Measurements from ENCODE around the gene CGNL1.

Gene CGNL1

DNA sequence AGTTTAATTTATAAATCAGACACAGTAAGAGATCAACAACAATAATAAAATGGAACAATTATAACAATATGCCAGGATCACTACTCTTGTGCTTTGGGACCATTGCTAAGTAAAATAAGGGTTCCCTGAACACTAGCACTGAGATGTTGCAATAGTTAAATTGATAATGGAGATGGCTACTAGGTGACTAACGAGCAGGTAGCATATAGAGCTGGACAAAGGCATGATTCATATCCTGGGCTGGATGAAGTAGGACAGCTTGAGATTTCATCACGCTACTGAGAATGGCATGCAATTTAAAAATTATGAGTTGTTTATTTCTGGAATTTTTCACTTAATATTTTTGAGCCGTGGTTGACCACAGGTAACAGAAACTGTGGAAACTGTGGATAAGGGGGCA is 194.7 kb downstream of the CGNL1 start:
- H3K36me3 ChIP-seq (replicated peaks; ENCODE audit: insufficient read depth, low read length): no peaks in the 10 kb centered on the region
- H3K9me2 ChIP-seq (replicated peaks; ENCODE audit: insufficient read depth, low read length): no peaks in the 10 kb centered on the region
- no peak overlapping the region for H3K27ac ChIP-seq (ENCODE audit: low read length)
- TF ChIP-seq EZH2 (optimal IDR thresholded peaks at IDR 0.05; ENCODE audit: low read depth, low read length): no peak
- TF ChIP-seq, protein P1, sequence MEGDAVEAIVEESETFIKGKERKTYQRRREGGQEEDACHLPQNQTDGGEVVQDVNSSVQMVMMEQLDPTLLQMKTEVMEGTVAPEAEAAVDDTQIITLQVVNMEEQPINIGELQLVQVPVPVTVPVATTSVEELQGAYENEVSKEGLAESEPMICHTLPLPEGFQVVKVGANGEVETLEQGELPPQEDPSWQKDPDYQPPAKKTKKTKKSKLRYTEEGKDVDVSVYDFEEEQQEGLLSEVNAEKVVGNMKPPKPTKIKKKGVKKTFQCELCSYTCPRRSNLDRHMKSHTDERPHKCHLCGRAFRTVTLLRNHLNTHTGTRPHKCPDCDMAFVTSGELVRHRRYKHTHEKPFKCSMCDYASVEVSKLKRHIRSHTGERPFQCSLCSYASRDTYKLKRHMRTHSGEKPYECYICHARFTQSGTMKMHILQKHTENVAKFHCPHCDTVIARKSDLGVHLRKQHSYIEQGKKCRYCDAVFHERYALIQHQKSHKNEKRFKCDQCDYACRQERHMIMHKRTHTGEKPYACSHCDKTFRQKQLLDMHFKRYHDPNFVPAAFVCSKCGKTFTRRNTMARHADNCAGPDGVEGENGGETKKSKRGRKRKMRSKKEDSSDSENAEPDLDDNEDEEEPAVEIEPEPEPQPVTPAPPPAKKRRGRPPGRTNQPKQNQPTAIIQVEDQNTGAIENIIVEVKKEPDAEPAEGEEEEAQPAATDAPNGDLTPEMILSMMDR (IDR thresholded peaks at IDR 0.05; ENCODE audit: low read length): no peak
- TF ChIP-seq EZH2phosphoT487 (IDR thresholded peaks at IDR 0.05; ENCODE audit: low read length): no peak
- no peak overlapping the region for H3K9ac ChIP-seq (ENCODE audit: low read length)
- no peaks in the 10 kb centered on the region for H3F3A ChIP-seq (ENCODE audit: insufficient read depth, low read length)
- no peak overlapping the region for H2AFZ ChIP-seq (ENCODE audit: low read length)
- no peaks in the 10 kb centered on the region for H4K20me1 ChIP-seq (ENCODE audit: insufficient read depth, low read length)
- no peaks in the 10 kb centered on the region for H3K4me1 ChIP-seq (ENCODE audit: low read length)
- no peak overlapping the region for H3K4me3 ChIP-seq (ENCODE audit: low read length)
- H3K27me3 ChIP-seq (replicated peaks; ENCODE audit: insufficient read depth, low read length): no peaks in the 10 kb centered on the region
- no peaks in the 10 kb centered on the region for H3K9me3 ChIP-seq (replicated peaks; ENCODE audit: insufficient read depth, low read length)
- H3K4me2 ChIP-seq (ENCODE audit: low read depth, low read length): no peak overlapping the region
- DNase-seq: no peak
- no peaks in the 10 kb centered on the region for H3K79me2 ChIP-seq (ENCODE audit: low read length)

DNA sequence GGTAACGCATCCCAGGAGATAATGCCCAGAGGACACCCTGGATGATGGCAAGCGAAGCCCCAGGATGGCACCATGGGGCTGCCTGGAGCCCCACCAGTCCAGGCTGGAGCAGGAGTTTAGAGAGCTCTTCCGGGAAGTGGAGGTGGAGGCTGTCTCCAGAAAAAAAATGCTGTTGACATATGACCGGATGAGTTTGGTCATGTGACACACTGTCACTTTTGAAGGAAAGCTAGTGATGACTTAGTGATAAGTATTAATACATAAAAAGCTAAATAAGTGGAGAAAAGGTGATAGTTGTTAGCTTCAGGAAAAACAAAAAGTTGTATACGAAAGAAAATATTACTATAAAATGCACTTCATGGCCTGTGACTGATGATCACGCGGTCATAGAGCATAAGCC is 195.4 kb downstream of the CGNL1 start:
- H3K27me3 ChIP-seq (replicated peaks; ENCODE audit: insufficient read depth, low read length): no peaks in the 10 kb centered on the region
- no peak for TF ChIP-seq EZH2 (optimal IDR thresholded peaks at IDR 0.05; ENCODE audit: low read depth, low read length)
- no peak overlapping the region for H3K4me2 ChIP-seq (ENCODE audit: low read depth, low read length)
- no peak overlapping the region for H3K4me3 ChIP-seq (ENCODE audit: low read length)
- no peaks in the 10 kb centered on the region for H3K36me3 ChIP-seq (replicated peaks; ENCODE audit: insufficient read depth, low read length)
- H3K9me3 ChIP-seq (replicated peaks; ENCODE audit: insufficient read depth, low read length): no peaks in the 10 kb centered on the region
- no peaks in the 10 kb centered on the region for H3K9me2 ChIP-seq (replicated peaks; ENCODE audit: insufficient read depth, low read length)
- no peak overlapping the region for H2AFZ ChIP-seq (ENCODE audit: low read length)
- DNase-seq: no peak
- H4K20me1 ChIP-seq (ENCODE audit: insufficient read depth, low read length): no peaks in the 10 kb centered on the region
- no peak overlapping the region for H3K27ac ChIP-seq (ENCODE audit: low read length)
- no peaks in the 10 kb centered on the region for H3K4me1 ChIP-seq (ENCODE audit: low read length)
- no peaks in the 10 kb centered on the region for H3F3A ChIP-seq (ENCODE audit: insufficient read depth, low read length)
- no peak overlapping the region for H3K9ac ChIP-seq (ENCODE audit: low read length)
- H3K79me2 ChIP-seq (ENCODE audit: low read length): no peaks in the 10 kb centered on the region

DNA sequence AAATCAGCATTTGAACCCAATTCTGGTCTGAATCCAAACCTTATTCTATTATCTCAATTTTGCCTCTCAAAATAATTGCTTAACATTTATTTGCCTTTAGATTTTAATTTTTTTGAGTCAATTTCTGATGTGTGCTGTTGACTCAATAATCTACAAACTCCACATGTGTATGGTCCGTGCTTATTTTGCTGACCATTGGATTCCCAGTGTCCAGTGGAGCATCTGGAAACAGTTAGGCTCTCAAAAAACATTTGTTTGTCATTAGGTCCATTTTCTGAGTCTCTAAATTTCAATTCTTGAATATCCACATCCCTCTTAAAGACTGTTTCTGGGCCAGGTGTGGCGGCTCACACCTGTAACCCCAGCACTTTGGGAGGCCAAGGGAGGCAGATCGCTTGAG is 196.2 kb downstream of the CGNL1 start:
- Histone ChIP-seq H2AFZ (ENCODE audit: low read length) (no peak overlapping the region), H3K27me3 (replicated peaks; ENCODE audit: insufficient read depth, low read length) (no peaks in the 10 kb centered on the region), H3K9me2 (replicated peaks; ENCODE audit: insufficient read depth, low read length) (no peaks in the 10 kb centered on the region), H3F3A (ENCODE audit: insufficient read depth, low read length) (no peaks in the 10 kb centered on the region), H3K4me1 (ENCODE audit: low read length) (no peaks in the 10 kb centered on the region), H3K4me3 (ENCODE audit: low read length) (no peak overlapping the region), H3K36me3 (replicated peaks; ENCODE audit: insufficient read depth, low read length) (no peaks in the 10 kb centered on the region), H3K27ac (ENCODE audit: low read length) (no peak overlapping the region), H3K79me2 (ENCODE audit: low read length) (no peaks in the 10 kb centered on the region), H4K20me1 (ENCODE audit: insufficient read depth, low read length) (no peaks in the 10 kb centered on the region), H3K9me3 (replicated peaks; ENCODE audit: insufficient read depth, low read length) (no peaks in the 10 kb centered on the region), H3K9ac (ENCODE audit: low read length) (no peak overlapping the region), H3K4me2 (ENCODE audit: low read depth, low read length) (no peak overlapping the region)
- TF ChIP-seq, protein P1 (IDR thresholded peaks at IDR 0.05; ENCODE audit: low read length): no peak
- TF ChIP-seq EZH2phosphoT487 (IDR thresholded peaks at IDR 0.05; ENCODE audit: low read length) (no peak), EZH2 (optimal IDR thresholded peaks at IDR 0.05; ENCODE audit: low read depth, low read length) (no peak)
- no peak for DNase-seq

DNA sequence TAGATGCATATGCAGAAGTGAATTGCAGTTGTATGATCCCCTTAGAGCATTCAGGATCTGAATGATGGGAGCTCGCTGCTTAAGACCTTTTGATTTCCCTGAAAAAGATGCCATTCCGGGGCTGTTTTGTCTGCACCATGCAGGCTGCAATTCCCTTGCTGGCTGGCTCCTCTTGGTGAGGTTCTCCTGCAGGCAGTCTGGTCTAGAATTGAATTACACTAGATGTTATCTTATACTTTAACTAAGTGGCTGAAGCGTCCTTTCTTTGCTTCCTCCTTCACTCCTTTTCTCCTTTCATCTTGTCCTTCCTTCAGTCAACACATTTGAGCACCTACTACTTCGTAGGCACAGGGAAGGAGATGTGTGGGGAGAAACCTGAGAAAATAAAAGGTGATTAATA is 196.8 kb downstream of the CGNL1 start:
- Histone ChIP-seq H3K9me2 (replicated peaks; ENCODE audit: insufficient read depth, low read length) (no peaks in the 10 kb centered on the region), H3K4me3 (ENCODE audit: low read length) (no peak overlapping the region), H3K4me1 (ENCODE audit: low read length) (no peaks in the 10 kb centered on the region), H3K9me3 (replicated peaks; ENCODE audit: insufficient read depth, low read length) (no peaks in the 10 kb centered on the region), H3F3A (ENCODE audit: insufficient read depth, low read length) (no peaks in the 10 kb centered on the region), H2AFZ (ENCODE audit: low read length) (no peak overlapping the region), H3K27ac (ENCODE audit: low read length) (no peak overlapping the region), H3K79me2 (ENCODE audit: low read length) (no peaks in the 10 kb centered on the region), H3K36me3 (replicated peaks; ENCODE audit: insufficient read depth, low read length) (no peaks in the 10 kb centered on the region), H4K20me1 (ENCODE audit: insufficient read depth, low read length) (no peaks in the 10 kb centered on the region), H3K4me2 (ENCODE audit: low read depth, low read length) (no peak overlapping the region), H3K9ac (ENCODE audit: low read length) (no peak overlapping the region), H3K27me3 (replicated peaks; ENCODE audit: insufficient read depth, low read length) (no peaks in the 10 kb centered on the region)
- no peak for DNase-seq
- TF ChIP-seq, protein P1 (IDR thresholded peaks at IDR 0.05; ENCODE audit: low read length): no peak
- TF ChIP-seq EZH2phosphoT487 (IDR thresholded peaks at IDR 0.05; ENCODE audit: low read length) (no peak), EZH2 (optimal IDR thresholded peaks at IDR 0.05; ENCODE audit: low read depth, low read length) (no peak)
